Tibial nerve (tissue), 4 donors: ENCODE measurements around the gene FBXL15.

Experiments used
- EP300 ChIP-seq, 2 donors: sonication (generic); formaldehyde crosslinking; IDR thresholded peaks; one replicate each; pipeline ENCODE4 v1.6.1; 2017; ENCODE audit warnings: antibody characterized with exemption in 2 of 2, mild to moderate bottlenecking in 1 of 2
- POLR2A ChIP-seq, 2 donors: fragments of 450-650 bp; IDR thresholded peaks; one replicate each; pipeline ENCODE4 v1.6.1; 2017; ENCODE audit warnings: antibody characterized with exemption in 2 of 2, mild to moderate bottlenecking in 2 of 2, moderate library complexity in 2 of 2
- TF ChIP-seq, protein P1 (sequence below), 5 experiments: fragments of 200-600 bp in 3 of 5; fragments of 450-650 bp in 2 of 5; sonication (generic) in 3 of 5; IDR thresholded peaks; one replicate each; pipeline ENCODE4 v1.5.1; 2016 to 2019; ENCODE audit warnings: antibody characterized with exemption in 5 of 5, mild to moderate bottlenecking in 3 of 5, moderate library complexity in 2 of 5

DNA sequence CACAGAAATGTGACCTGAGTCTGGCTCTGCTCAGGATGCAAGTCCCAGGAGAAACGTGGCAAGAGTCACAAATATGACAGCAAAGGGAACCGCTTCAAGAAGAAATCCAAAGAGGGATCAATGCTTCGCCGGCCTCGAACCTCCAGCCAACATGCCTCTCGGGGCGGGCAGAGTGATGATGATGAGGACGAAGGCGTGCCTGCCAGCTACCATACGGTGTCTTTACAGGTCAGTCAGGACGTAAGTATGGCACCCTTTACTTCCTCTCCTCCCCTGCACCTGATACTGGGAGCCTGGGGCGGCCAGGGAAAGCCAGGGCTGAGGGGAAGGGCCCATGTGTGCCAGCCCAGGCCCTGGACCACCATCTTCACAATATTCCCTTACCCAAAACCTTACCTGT, 43.7 kb upstream of the FBXL15 start:
- TF ChIP-seq, protein P1, sequence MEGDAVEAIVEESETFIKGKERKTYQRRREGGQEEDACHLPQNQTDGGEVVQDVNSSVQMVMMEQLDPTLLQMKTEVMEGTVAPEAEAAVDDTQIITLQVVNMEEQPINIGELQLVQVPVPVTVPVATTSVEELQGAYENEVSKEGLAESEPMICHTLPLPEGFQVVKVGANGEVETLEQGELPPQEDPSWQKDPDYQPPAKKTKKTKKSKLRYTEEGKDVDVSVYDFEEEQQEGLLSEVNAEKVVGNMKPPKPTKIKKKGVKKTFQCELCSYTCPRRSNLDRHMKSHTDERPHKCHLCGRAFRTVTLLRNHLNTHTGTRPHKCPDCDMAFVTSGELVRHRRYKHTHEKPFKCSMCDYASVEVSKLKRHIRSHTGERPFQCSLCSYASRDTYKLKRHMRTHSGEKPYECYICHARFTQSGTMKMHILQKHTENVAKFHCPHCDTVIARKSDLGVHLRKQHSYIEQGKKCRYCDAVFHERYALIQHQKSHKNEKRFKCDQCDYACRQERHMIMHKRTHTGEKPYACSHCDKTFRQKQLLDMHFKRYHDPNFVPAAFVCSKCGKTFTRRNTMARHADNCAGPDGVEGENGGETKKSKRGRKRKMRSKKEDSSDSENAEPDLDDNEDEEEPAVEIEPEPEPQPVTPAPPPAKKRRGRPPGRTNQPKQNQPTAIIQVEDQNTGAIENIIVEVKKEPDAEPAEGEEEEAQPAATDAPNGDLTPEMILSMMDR (IDR thresholded peaks at IDR 0.05) = no peak
- TF ChIP-seq POLR2A (IDR thresholded peaks at IDR 0.05) (no peak), EP300 (IDR thresholded peaks at IDR 0.05) (no peak)
